ENCODE measurements around the gene PRR22.

PRR22 gene

GRCh38 chr19:5805462-5806132, 21.1 kb upstream of the PRR22 start:
- no peak overlapping the region for H3K4me3 ChIP-seq (ENCODE audit: low read depth, low read length)
- peak; percentile 61 for TF ChIP-seq CTCF (IDR thresholded peaks at IDR 0.05; ENCODE audit: borderline replicate concordance, insufficient read depth, low read depth, low read length)

GRCh38 chr19:5804516-5805461, 20.2 kb upstream of the PRR22 start, which contains the start of gene NRTN:
TSS of gene NRTN (plus strand) at chr19:5805067. CDS start at chr19:5824166, 19,099 bp downstream.
- no peak for TF ChIP-seq CTCF (IDR thresholded peaks at IDR 0.05; ENCODE audit: borderline replicate concordance, insufficient read depth, low read depth, low read length)

GRCh38 chr19:5803752-5804515, 19.4 kb upstream of the PRR22 start:
- H3K4me3 ChIP-seq (ENCODE audit: low read depth, low read length), result no peak overlapping the region
- peak; percentile 98 for TF ChIP-seq CTCF (IDR thresholded peaks at IDR 0.05; ENCODE audit: borderline replicate concordance, insufficient read depth, low read depth, low read length)

More at GRCh38 chr19:5804516-5805461, 20.2 kb upstream of the PRR22 start, which contains the start of gene NRTN:
- no peak within 1 kb of the TSS for H3K4me3 ChIP-seq (ENCODE audit: low read depth, low read length)

GRCh38 chr19:5803441-5803751, 18.9 kb upstream of the PRR22 start:
- no peak overlapping the region for H3K4me3 ChIP-seq (ENCODE audit: low read depth, low read length)
- TF ChIP-seq CTCF (IDR thresholded peaks at IDR 0.05; ENCODE audit: borderline replicate concordance, insufficient read depth, low read depth, low read length), result no peak

- no peak for TF ChIP-seq CTCF (IDR thresholded peaks at IDR 0.05; ENCODE audit: borderline replicate concordance, insufficient read depth, low read depth, low read length)
These were observed 17.5 kb upstream of the PRR22 start for GRCh38 chr19:5801796-5802619.

More at GRCh38 chr19:5801796-5802619, 17.5 kb upstream of the PRR22 start:
- no peak overlapping the region for H3K4me3 ChIP-seq (ENCODE audit: low read depth, low read length)

All from GM12875 (cell line).